ENCODE measurements around the gene STK32C. TPM values are rescaled to one million over a fixed set of nuclear protein-coding genes. Genes with fewer than 3 reads are reported as not detected.

Gene STK32C
- total RNA-seq, 1 donor from 2014 or later: 2.5 TPM

GRCh38 chr10:132239126-132240031 is 68.4 kb downstream of the STK32C start:
- H3K9ac ChIP-seq: no peak overlapping the region

GRCh38 chr10:132238371-132239125 is 69.2 kb downstream of the STK32C start:
- Mint-ChIP-seq H3K4me1 (peaks cover 36% of the 10 kb centered on the region), H3K36me3 (no peaks in the 10 kb centered on the region), H3K27me3 (ENCODE audit: insufficient read depth, low read depth) (peaks cover 2% of the 10 kb centered on the region), H3K27ac (peak overlapping the region; percentile 73), H3K4me3 (no peak overlapping the region), H3K9me3 (no peaks in the 10 kb centered on the region)
- Histone ChIP-seq H3F3A (ENCODE audit: low read depth) (peaks cover 3% of the 10 kb centered on the region), H3K4me1 (peaks cover 27% of the 10 kb centered on the region), H3K9ac (no peak overlapping the region), H3K9me3 (ENCODE audit: low read depth) (no peaks in the 10 kb centered on the region), H3K27ac (no peak overlapping the region), H3K79me2 (ENCODE audit: low read depth) (no peaks in the 10 kb centered on the region), H4K20me1 (ENCODE audit: low read depth) (peaks cover 8% of the 10 kb centered on the region), H2AFZ (replicated peaks) (no peak overlapping the region), H3K4me2 (peak overlapping the region; percentile 51), H3K4me3 (no peak overlapping the region), H3K36me3 (no peaks in the 10 kb centered on the region), H3K27me3 (no peaks in the 10 kb centered on the region)
- no peak for DNase-seq (ENCODE audit: low spot score)
- TF ChIP-seq EZH2 (IDR thresholded peaks at IDR 0.05): no peak
- TF ChIP-seq EZH2phosphoT487 (IDR thresholded peaks at IDR 0.05): no peak
- TF ChIP-seq CTCF (IDR thresholded peaks at IDR 0.05): no peak

More at GRCh38 chr10:132239126-132240031, 68.4 kb downstream of the STK32C start:
- Histone ChIP-seq H3K79me2 (ENCODE audit: low read depth) (no peaks in the 10 kb centered on the region), H3K4me3 (no peak overlapping the region), H3K27me3 (no peaks in the 10 kb centered on the region), H3K9me3 (ENCODE audit: low read depth) (no peaks in the 10 kb centered on the region), H4K20me1 (ENCODE audit: low read depth) (peaks cover 8% of the 10 kb centered on the region), H3K27ac (no peak overlapping the region), H3K36me3 (no peaks in the 10 kb centered on the region), H3K4me1 (peaks cover 33% of the 10 kb centered on the region), H2AFZ (replicated peaks) (no peak overlapping the region), H3K4me2 (no peak overlapping the region), H3F3A (ENCODE audit: low read depth) (peaks cover 3% of the 10 kb centered on the region)
- Mint-ChIP-seq H3K36me3 (no peaks in the 10 kb centered on the region), H3K4me1 (peaks cover 39% of the 10 kb centered on the region), H3K9me3 (no peaks in the 10 kb centered on the region), H3K27ac (no peak overlapping the region), H3K4me3 (no peak overlapping the region), H3K27me3 (ENCODE audit: insufficient read depth, low read depth) (peaks cover 2% of the 10 kb centered on the region)
- TF ChIP-seq EZH2phosphoT487 (IDR thresholded peaks at IDR 0.05): no peak
- no peak for TF ChIP-seq CTCF (IDR thresholded peaks at IDR 0.05)
- TF ChIP-seq EZH2 (IDR thresholded peaks at IDR 0.05): no peak
- DNase-seq (ENCODE audit: low spot score): peak; percentile 33

GRCh38 chr10:132237871-132238270 is 69.9 kb downstream of the STK32C start:
- no peaks in the 10 kb centered on the region for H3K9me3 ChIP-seq (ENCODE audit: low read depth)
- H3K27me3 ChIP-seq: no peaks in the 10 kb centered on the region
- TF ChIP-seq CTCF (IDR thresholded peaks at IDR 0.05): no peak
- TF ChIP-seq EZH2phosphoT487 (IDR thresholded peaks at IDR 0.05): no peak
- no peak for TF ChIP-seq EZH2 (IDR thresholded peaks at IDR 0.05)
- peaks cover 31% of the 10 kb centered on the region for H3K4me1 Mint-ChIP-seq
- H3K4me3 Mint-ChIP-seq: no peak overlapping the region
- H3K27ac ChIP-seq: no peak overlapping the region
- peaks cover 2% of the 10 kb centered on the region for H3K27me3 Mint-ChIP-seq (ENCODE audit: insufficient read depth, low read depth)
- peaks cover 8% of the 10 kb centered on the region for H4K20me1 ChIP-seq (ENCODE audit: low read depth)
- peak overlapping the region; percentile 51 for H3K4me2 ChIP-seq
- H3K79me2 ChIP-seq (ENCODE audit: low read depth): no peaks in the 10 kb centered on the region
- DNase-seq (ENCODE audit: low spot score): peak; percentile 77
- no peak overlapping the region for H3K4me3 ChIP-seq
- no peaks in the 10 kb centered on the region for H3K36me3 Mint-ChIP-seq
- peaks cover 3% of the 10 kb centered on the region for H3F3A ChIP-seq (ENCODE audit: low read depth)
- H3K27ac Mint-ChIP-seq: peak overlapping the region; percentile 73
- no peaks in the 10 kb centered on the region for H3K9me3 Mint-ChIP-seq
- H3K9ac ChIP-seq: no peak overlapping the region
- peaks cover 20% of the 10 kb centered on the region for H3K4me1 ChIP-seq
- no peaks in the 10 kb centered on the region for H3K36me3 ChIP-seq
- H2AFZ ChIP-seq (replicated peaks): no peak overlapping the region

Measured in neural progenitor cell (in vitro differentiated cells).